Breast epithelium (tissue), 4 donors: ENCODE results near the gene BCL2. TPM values are rescaled to one million over a fixed set of nuclear protein-coding genes. Genes with fewer than 3 reads are reported as not detected.

Experiments
- DNase-seq, 2 donors: peaks; one replicate each; pipeline ENCODE4 v3.0.0-alpha.2; 2019; ENCODE audit warnings: low spot score in 2 of 2
- H3K27ac ChIP-seq, 2 donors: fragments of 200-600 bp; sonication (generic) in 1 of 2; one replicate each; pipeline ENCODE4 v1.5.1; 2016 to 2019; ENCODE audit warnings: mild to moderate bottlenecking in 1 of 2
- H3K27me3 ChIP-seq, 2 donors: fragments of 200-600 bp; sonication (generic) in 1 of 2; one replicate each; pipeline versions ENCODE4 v1.5.1 to v1.6.0; 2017 to 2019; ENCODE audit warnings: control low read depth in 1 of 2, mild to moderate bottlenecking in 1 of 2
- H3K36me3 ChIP-seq: fragments of 200-600 bp; one replicate; pipeline ENCODE4 v1.5.1; 2019
- H3K4me1 ChIP-seq, 2 donors: fragments of 200-600 bp; sonication (generic); one replicate each; pipeline ENCODE4 v1.5.1; 2016 to 2019; ENCODE audit warnings: control low read depth in 1 of 2
- H3K4me3 ChIP-seq, 3 donors: fragments of 200-600 bp; sonication (generic); 1 replicate in 2 of 3; 2 replicates in 1 of 3; pipeline ENCODE4 v1.5.1; 2016 to 2019; ENCODE audit warnings: mild to moderate bottlenecking in 3 of 3, moderate library complexity in 2 of 3
- H3K9me3 ChIP-seq, 2 donors: fragments of 200-600 bp; sonication (generic) in 1 of 2; one replicate each; pipeline ENCODE4 v1.5.1; 2016 to 2019; ENCODE audit warnings: control low read depth in 1 of 2
- CTCF ChIP-seq, 3 donors: fragments of 450-650 bp; IDR thresholded peaks; one replicate each; pipeline ENCODE4 v1.5.1; 2016 to 2017; ENCODE audit warnings: antibody characterized with exemption in 3 of 3, mild to moderate bottlenecking in 3 of 3, moderate library complexity in 3 of 3
- POLR2A ChIP-seq: fragments of 450-650 bp; IDR thresholded peaks from one replicate; pipeline ENCODE4 v1.6.1; 2016; ENCODE audit warnings: antibody characterized with exemption, mild to moderate bottlenecking, moderate library complexity
- POLR2AphosphoS5 ChIP-seq, 3 donors: sonication (generic); formaldehyde crosslinking; IDR thresholded peaks; one replicate each; pipeline ENCODE4 v1.6.1; 2017; ENCODE audit warnings: antibody characterized with exemption in 3 of 3
- intact Hi-C: fragments of 100-400 bp; cut with DNase I; formaldehyde crosslinking; loops from one replicate; pipeline ENCODE4 v1.15.1; 2023; ENCODE audit warnings: low total_unique reads
- total RNA-seq, 3 donors: library from RNA; depleted of rRNA; stranded (reverse); fragments of >200 nt; gene quantifications; one replicate each; pipeline ENCODE4 v1.1.0, GENCODE V29; 2016

Gene BCL2
- total RNA-seq, 3 donors from 2014 or later: 41.3 to 82.5 (median 43.6) TPM

- no peak overlapping the region for H3K27ac ChIP-seq
- no peaks in the 10 kb centered on the region for H3K9me3 ChIP-seq
- H3K36me3 ChIP-seq: no peaks in the 10 kb centered on the region
- H3K27me3 ChIP-seq: no peaks in the 10 kb centered on the region
- TF ChIP-seq CTCF (IDR thresholded peaks at IDR 0.05): no peak
- TF ChIP-seq POLR2AphosphoS5 (IDR thresholded peaks at IDR 0.05): no peak
- TF ChIP-seq POLR2A: no peak
- intact Hi-C loops: loop anchor here (5.0 kb wide), 1 partner anchor 1442 kb away; no protein-coding TSS in a partner anchor
- peaks cover under 1 to 10% of the 10 kb centered on the region in 2 donors for H3K4me1 ChIP-seq
- no peak overlapping the region for H3K4me3 ChIP-seq
- DNase-seq: no peak
Measured at GRCh38 chr18:63183952-63184770, 135.4 kb downstream of the BCL2 start.

- no peaks in the 10 kb centered on the region for H3K27me3 ChIP-seq
- peaks cover 5 to 15% of the 10 kb centered on the region in 2 donors for H3K4me1 ChIP-seq
- intact Hi-C loops: loop anchor here (5.0 kb wide), 1 partner anchor 1441 kb away; no protein-coding TSS in a partner anchor
- no peak for DNase-seq
- peak overlapping the region; percentile 15 to 16 for H3K27ac ChIP-seq
- no peaks in the 10 kb centered on the region for H3K9me3 ChIP-seq
- no peak for TF ChIP-seq POLR2AphosphoS5 (IDR thresholded peaks at IDR 0.05)
- H3K4me3 ChIP-seq: no peak overlapping the region
- no peaks in the 10 kb centered on the region for H3K36me3 ChIP-seq
Measured at GRCh38 chr18:63183378-63183777, 136.2 kb downstream of the BCL2 start.

- Histone ChIP-seq H3K4me3 (no peak overlapping the region), H3K36me3 (no peaks in the 10 kb centered on the region), H3K27me3 (no peaks in the 10 kb centered on the region), H3K9me3 (no peaks in the 10 kb centered on the region), H3K4me1 (peaks cover 6 to 20% of the 10 kb centered on the region in 2 donors), H3K27ac (peak overlapping the region; percentile 15 to 16)
- no peak for DNase-seq
- intact Hi-C loops: loop anchor here (5.0 kb wide), 1 partner anchor 1441 kb away; no protein-coding TSS in a partner anchor
- no peak for TF ChIP-seq POLR2A
- no peak for TF ChIP-seq POLR2AphosphoS5 (IDR thresholded peaks at IDR 0.05)
- no peak for TF ChIP-seq CTCF (IDR thresholded peaks at IDR 0.05)
Measured at GRCh38 chr18:63182861-63183260, 136.7 kb downstream of the BCL2 start.

GRCh38 chr18:63182310-63182772 is 137.2 kb downstream of the BCL2 start:
- H3K9me3 ChIP-seq: no peaks in the 10 kb centered on the region
- no peaks in the 10 kb centered on the region for H3K27me3 ChIP-seq
- no peaks in the 10 kb centered on the region for H3K36me3 ChIP-seq
- no peak for DNase-seq
- H3K27ac ChIP-seq: peak overlapping the region in 1 of 2 donors; percentile 77
- intact Hi-C loops: loop anchor here (5.0 kb wide), 1 partner anchor 1440 kb away; no protein-coding TSS in a partner anchor
- TF ChIP-seq POLR2A: no peak
- TF ChIP-seq POLR2AphosphoS5 (IDR thresholded peaks at IDR 0.05): no peak
- no peak for TF ChIP-seq CTCF (IDR thresholded peaks at IDR 0.05)
- peaks cover 12 to 24% of the 10 kb centered on the region in 2 donors for H3K4me1 ChIP-seq
- H3K4me3 ChIP-seq: no peak overlapping the region

GRCh38 chr18:63181706-63182309 is 137.8 kb downstream of the BCL2 start:
- H3K9me3 ChIP-seq: no peaks in the 10 kb centered on the region
- intact Hi-C loops: loop anchor here (5.0 kb wide), 1 partner anchor 1440 kb away; no protein-coding TSS in a partner anchor
- no peak overlapping the region for H3K4me3 ChIP-seq
- H3K27me3 ChIP-seq: no peaks in the 10 kb centered on the region
- no peak for TF ChIP-seq POLR2AphosphoS5 (IDR thresholded peaks at IDR 0.05)
- no peak for TF ChIP-seq CTCF (IDR thresholded peaks at IDR 0.05)
- TF ChIP-seq POLR2A: no peak
- no peak for DNase-seq
- H3K27ac ChIP-seq: peak overlapping the region in 1 of 2 donors; percentile 77
- no peaks in the 10 kb centered on the region for H3K36me3 ChIP-seq
- H3K4me1 ChIP-seq: peaks cover 14 to 27% of the 10 kb centered on the region in 2 donors
